GM23248 (cell line): ENCODE measurements around the gene HAPSTR1.

Experiments
- EZH2 ChIP-seq: fragments of 200-600 bp; sonication (generic); IDR thresholded peaks from 2 replicates; pipeline ENCODE4 v1.6.1; 2018; ENCODE audit warnings: antibody characterized with exemption, mild to moderate bottlenecking; ENCODE audit not compliant: insufficient read depth, poor library complexity, severe bottlenecking
- EZH2phosphoT487 ChIP-seq: fragments of 200-600 bp; sonication (generic); IDR thresholded peaks from 2 replicates; pipeline ENCODE4 v1.6.1; 2018; ENCODE audit warnings: antibody characterized with exemption, moderate library complexity, mild to moderate bottlenecking, low read depth; ENCODE audit not compliant: insufficient read depth

DNA sequence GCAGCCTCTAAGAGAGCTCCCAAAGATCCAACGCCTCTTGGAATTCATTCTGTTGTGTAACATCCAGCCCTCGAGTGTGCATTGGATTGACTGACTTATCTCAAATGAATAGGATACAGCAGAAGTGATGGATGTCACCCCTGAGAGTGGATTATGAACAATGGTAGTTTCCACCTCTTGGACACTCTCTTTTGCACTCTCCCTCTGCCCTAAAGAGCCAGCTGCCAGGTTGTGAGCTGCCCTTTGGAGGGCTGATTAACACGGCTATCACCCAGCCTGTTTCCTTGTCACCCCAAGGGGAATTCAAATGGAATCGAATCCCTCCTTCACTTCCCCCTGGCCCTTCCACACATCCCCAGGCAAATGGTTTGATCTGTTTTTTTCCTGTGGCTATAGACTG, 21.2 kb upstream of the HAPSTR1 start:
- TF ChIP-seq EZH2 (no peak), EZH2phosphoT487 (no peak)
